Measurements from ENCODE around the gene KCNQ5. TPM values are rescaled to one million over a fixed set of nuclear protein-coding genes. Genes with fewer than 3 reads are reported as not detected.

The KCNQ5 gene
- polyA plus RNA-seq, 1 donor (not counting 4 experiments of a cell fraction or from before 2014, with no cell fraction given), result 3.4 TPM

DNA sequence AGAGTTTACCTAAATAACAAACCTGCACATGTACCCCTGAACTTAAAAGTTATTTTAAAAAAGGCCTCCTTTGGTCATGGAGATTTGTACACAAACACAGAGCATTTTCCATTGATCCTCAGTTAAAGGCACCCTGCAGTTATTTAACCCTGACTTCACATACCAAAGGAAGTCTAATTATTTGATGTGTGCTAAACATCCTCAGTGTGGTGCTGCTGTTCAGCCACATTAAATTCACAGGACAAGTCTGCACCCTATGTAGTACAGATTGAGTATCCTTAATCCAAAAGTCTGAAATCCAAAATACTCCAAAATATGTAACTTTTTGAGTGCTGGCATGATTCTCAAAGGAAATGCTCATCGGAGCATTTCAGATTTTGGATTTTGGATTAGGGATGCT lies 21.4 kb downstream of the KCNQ5 start:
- Histone ChIP-seq H3K4me1 (ENCODE audit: control insufficient read depth, extremely low read depth, insufficient read depth, low read length) (peaks cover 9% of the 10 kb centered on the region), H3K9me1 (ENCODE audit: control insufficient read depth, extremely low read depth, insufficient read depth, low read length) (no peaks in the 10 kb centered on the region), H3K27ac (ENCODE audit: control insufficient read depth, insufficient read depth, low read length) (no peak overlapping the region), H3K36me3 (ENCODE audit: control insufficient read depth in 2 of 2, extremely low read depth in 1 of 2, insufficient read depth in 2 of 2, low read length in 2 of 2) (no peaks in the 10 kb centered on the region), H2AFZ (ENCODE audit: control insufficient read depth, low read length) (no peak overlapping the region), H3K27me3 (ENCODE audit: control insufficient read depth, extremely low read depth, insufficient read depth, low read length) (no peaks in the 10 kb centered on the region), H3K9me3 (ENCODE audit: control insufficient read depth, low read depth, low read length) (no peaks in the 10 kb centered on the region), H3K79me2 (ENCODE audit: control insufficient read depth, insufficient read depth, low read length) (peaks cover 4% of the 10 kb centered on the region), H3K9ac (ENCODE audit: control insufficient read depth, extremely low read depth, insufficient read depth, low read length) (no peak overlapping the region), H4K20me1 (ENCODE audit: control insufficient read depth, extremely low read depth, insufficient read depth, low read length) (no peaks in the 10 kb centered on the region), H3K4me2 (ENCODE audit: control insufficient read depth, extremely low read depth, insufficient read depth, low read depth, low read length) (no peak overlapping the region), H3K4me3 (ENCODE audit: control insufficient read depth in 2 of 3, extremely low read depth in 1 of 3, insufficient read depth in 2 of 3, low read depth in 1 of 3, low read length in 3 of 3) (no peak overlapping the region)
- TF ChIP-seq, protein P1, sequence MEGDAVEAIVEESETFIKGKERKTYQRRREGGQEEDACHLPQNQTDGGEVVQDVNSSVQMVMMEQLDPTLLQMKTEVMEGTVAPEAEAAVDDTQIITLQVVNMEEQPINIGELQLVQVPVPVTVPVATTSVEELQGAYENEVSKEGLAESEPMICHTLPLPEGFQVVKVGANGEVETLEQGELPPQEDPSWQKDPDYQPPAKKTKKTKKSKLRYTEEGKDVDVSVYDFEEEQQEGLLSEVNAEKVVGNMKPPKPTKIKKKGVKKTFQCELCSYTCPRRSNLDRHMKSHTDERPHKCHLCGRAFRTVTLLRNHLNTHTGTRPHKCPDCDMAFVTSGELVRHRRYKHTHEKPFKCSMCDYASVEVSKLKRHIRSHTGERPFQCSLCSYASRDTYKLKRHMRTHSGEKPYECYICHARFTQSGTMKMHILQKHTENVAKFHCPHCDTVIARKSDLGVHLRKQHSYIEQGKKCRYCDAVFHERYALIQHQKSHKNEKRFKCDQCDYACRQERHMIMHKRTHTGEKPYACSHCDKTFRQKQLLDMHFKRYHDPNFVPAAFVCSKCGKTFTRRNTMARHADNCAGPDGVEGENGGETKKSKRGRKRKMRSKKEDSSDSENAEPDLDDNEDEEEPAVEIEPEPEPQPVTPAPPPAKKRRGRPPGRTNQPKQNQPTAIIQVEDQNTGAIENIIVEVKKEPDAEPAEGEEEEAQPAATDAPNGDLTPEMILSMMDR (optimal IDR thresholded peaks at IDR 0.05 in 1 of 3, IDR thresholded peaks at IDR 0.05 in 1 of 3, conservative IDR thresholded peaks at IDR 0.05 in 1 of 3; ENCODE audit: extremely low read depth in 1 of 3, insufficient read depth in 2 of 3, low read length in 3 of 3), result no peak
- TF ChIP-seq EZH2 (IDR thresholded peaks at IDR 0.05; ENCODE audit: low read length), result no peak
- no peak for FAIRE-seq
- dilution Hi-C loops (cut with MboI; ENCODE audit: extremely low pct_ligation_motif_present, low sequenced_read_pairs), result no loop called here
- DNase-seq (ENCODE audit: low read depth, low spot score), result no peak

DNA sequence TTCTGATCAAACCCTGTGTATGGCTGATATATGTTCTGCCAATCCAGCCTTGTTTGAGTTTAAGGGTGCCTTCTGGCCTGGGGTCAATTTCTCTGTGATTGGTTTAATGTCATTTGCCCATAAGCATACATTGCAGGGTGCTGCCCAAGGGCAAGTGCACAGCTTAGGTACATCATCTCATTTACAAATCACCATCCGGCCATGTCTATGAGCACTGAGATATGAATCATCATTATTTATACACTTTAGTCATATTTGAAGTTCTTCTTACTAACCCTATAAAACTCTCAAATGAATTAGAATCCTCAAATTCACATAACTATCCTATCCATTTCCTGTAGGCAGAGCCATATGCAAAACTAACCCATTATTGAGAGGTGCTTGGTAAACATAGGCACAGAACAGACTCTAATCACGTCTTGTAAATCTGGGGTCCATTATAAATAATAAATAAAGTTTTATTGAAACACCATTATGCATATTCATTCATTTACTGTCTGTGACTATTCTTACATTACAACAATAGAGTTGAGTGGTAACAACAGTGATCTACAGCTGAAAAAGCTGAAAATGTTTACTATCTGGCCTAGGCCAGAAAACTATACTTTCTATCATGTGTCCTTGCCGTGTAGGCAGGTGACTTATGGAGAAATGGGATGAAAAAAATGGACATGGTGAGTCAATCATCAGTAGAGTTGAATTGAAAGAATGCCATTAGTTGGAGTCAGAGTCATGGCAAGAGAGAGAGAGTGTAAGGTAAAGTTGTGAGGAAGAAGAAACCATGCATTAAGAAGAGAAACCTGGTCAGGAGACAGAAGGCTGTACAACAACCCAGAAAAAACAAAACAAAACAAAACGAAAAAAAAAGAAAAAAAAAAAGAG lies 25.0 kb downstream of the KCNQ5 start:
- no peak for DNase-seq (ENCODE audit: low read depth, low spot score)
- Histone ChIP-seq H3K9me1 (ENCODE audit: control insufficient read depth, extremely low read depth, insufficient read depth, low read length) (no peaks in the 10 kb centered on the region), H3K27me3 (ENCODE audit: control insufficient read depth, extremely low read depth, insufficient read depth, low read length) (no peaks in the 10 kb centered on the region), H3K79me2 (ENCODE audit: control insufficient read depth, insufficient read depth, low read length) (peaks cover 1% of the 10 kb centered on the region), H2AFZ (ENCODE audit: control insufficient read depth, low read length) (no peak overlapping the region), H3K36me3 (ENCODE audit: control insufficient read depth in 2 of 2, extremely low read depth in 1 of 2, insufficient read depth in 2 of 2, low read length in 2 of 2) (no peaks in the 10 kb centered on the region), H3K4me3 (ENCODE audit: control insufficient read depth in 2 of 3, extremely low read depth in 1 of 3, insufficient read depth in 2 of 3, low read depth in 1 of 3, low read length in 3 of 3) (no peak overlapping the region), H3K4me2 (ENCODE audit: control insufficient read depth, extremely low read depth, insufficient read depth, low read depth, low read length) (no peak overlapping the region), H3K9me3 (ENCODE audit: control insufficient read depth, low read depth, low read length) (no peaks in the 10 kb centered on the region), H3K9ac (ENCODE audit: control insufficient read depth, extremely low read depth, insufficient read depth, low read length) (no peak overlapping the region), H3K4me1 (ENCODE audit: control insufficient read depth, extremely low read depth, insufficient read depth, low read length) (peaks cover 33% of the 10 kb centered on the region), H3K27ac (ENCODE audit: control insufficient read depth, insufficient read depth, low read length) (no peak overlapping the region), H4K20me1 (ENCODE audit: control insufficient read depth, extremely low read depth, insufficient read depth, low read length) (no peaks in the 10 kb centered on the region)
- no peak for TF ChIP-seq EZH2 (IDR thresholded peaks at IDR 0.05; ENCODE audit: low read length)
- TF ChIP-seq, protein P1 (optimal IDR thresholded peaks at IDR 0.05 in 1 of 3, IDR thresholded peaks at IDR 0.05 in 1 of 3, conservative IDR thresholded peaks at IDR 0.05 in 1 of 3; ENCODE audit: extremely low read depth in 1 of 3, insufficient read depth in 2 of 3, low read length in 3 of 3), result no peak
- dilution Hi-C loops (cut with MboI; ENCODE audit: extremely low pct_ligation_motif_present, low sequenced_read_pairs), result no loop called here
- peak; percentile 66 for FAIRE-seq

Data from keratinocyte (primary cell).